GM19023 (cell line): ENCODE results near the gene CCT3.

Experiments used
- ATAC-seq: cut with Tn5 transposase; IDR thresholded peaks from one replicate; pipeline ENCODE4 v1.9.1; 2021; ENCODE audit warnings: mild to moderate bottlenecking, moderate library complexity; ENCODE audit not compliant: unreplicated experiment

Gene CCT3

DNA sequence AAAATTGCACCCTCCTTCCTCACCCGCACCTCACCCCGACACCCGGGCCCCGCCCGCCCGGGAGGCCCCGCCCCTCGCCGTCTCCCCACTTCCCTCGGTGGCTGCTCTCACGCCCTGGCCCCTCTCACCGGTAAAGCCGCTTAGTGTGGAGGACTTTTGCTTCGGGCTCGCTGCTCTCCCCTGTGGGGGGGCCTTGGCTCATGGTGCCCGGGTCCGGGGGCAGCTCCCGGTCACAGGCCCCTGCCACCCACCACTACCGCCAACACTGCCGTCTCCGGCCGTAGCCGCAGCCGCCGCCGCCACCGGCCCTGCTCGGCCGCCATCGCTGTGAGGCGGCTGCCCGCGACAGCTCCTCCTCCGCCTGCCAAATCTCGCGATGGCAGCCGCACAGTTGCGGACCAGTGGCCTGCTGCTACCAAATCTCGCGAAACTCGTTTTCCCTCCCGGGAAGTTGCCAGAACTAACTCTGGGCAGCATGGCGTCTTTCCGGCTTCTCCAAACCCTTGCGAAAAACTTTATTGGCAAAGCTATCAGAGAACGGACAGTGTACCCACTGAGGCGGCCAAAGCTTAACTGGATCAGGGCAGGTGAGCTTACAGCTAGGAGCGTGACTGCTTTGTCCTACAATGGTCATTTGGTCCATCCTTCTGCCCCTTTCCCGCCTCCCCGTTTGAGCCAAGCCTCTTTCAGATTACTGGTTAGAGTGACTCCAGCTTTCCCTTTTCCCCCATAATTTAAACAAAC is 55.4 kb downstream of the CCT3 start, which contains the start of gene SMG5:
Gene SMG5 (minus strand): TSS at position 347 of the 744 bp plus-strand sequence. CDS start 145 bp downstream, at position 202.
- ATAC-seq: peak; percentile 87

DNA sequence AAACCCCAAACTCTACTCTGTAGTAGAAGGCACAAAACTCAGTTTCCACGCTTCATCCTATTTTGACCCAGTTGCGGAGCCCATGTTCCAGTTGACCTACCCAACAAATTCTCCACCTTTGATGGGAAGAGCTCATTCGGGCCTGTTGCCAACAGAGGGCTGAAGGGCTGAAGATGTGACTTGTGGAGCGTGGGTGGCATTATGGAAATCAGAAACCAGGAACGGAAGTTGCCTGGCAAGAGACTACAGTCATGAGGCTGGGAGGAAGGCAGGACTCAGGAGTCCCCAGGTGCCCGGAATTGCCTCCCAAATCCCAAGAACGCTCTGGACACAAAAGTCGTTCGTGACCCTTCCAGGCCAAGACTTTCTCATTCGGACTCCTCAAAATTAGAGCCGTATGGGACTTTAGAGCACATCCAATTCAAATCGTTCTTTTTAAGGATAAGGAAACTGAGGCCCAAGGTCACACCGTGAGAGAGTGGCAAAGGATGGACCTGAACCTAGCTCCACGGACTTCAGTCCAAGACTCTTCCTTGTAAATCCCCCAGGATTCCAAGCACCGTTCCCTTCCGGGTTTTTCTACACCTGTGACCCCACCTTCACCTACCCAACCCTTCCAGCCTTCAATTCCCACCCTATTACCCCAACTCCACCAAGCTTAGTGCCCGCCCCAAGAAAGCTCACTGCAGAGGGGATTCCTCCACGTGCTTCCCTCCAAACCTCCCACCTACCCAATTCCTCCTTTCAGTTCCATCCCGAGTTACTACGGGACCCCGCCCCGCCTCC is 56.2 kb downstream of the CCT3 start:
- peak; percentile 5 for ATAC-seq

DNA sequence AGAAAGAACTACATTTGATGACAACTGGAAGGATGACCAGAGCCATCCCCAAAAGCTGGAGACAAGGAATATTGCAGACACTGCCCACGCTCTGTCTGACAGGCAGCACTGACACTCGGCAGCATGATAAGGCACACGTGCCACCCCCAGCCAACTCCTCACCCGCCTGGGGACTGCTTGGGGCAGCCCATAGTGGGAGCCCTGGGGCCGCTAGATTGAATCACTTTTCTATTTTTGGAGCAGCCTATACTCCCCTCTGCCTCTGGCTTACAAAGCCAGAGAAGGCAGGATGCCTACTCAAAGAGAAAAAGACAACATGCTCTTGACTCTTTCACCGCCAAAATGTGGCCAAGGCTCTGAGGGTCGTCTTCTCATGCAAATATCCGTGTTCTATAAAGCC is 56.8 kb downstream of the CCT3 start:
- ATAC-seq: no peak

DNA sequence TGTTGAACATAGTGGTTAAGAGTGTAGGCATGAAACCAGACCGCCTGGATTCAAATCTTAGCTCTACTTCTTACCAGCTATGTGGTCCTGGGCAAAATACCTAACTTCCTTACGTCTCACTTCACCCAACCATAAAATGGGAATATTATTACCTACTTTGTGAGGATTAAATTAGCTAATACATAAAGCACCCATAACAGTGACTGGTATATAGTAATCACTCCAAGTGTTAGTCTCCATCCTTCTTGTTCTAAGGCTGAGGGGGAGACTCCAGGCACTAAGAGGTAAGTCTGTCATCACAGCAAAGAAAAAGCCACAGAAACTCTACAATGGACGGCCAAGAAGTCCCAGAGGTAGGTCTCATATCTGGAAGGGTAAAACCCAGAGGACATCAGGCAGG is 58.3 kb downstream of the CCT3 start:
- ATAC-seq: no peak

DNA sequence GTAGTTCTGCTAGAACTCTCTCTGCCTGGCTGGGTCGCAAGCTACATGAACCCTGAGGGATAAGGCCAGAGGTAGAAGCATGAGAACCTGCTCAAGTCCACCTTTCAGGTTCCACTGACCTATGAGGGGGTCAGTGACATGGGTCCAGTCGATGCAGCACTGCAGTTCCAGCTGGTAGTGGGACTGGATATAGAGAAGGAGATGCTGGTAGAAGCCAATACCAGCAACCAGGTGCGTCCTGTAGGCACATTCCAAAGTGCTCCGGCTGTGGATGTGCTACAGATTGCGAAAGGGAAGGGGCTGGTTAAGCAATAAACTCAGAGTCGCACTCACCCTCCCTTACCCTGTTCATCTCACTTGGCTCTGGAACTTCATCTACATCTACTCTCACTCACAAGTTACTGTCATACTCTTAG is 61.1 kb downstream of the CCT3 start:
- ATAC-seq: no peak

DNA sequence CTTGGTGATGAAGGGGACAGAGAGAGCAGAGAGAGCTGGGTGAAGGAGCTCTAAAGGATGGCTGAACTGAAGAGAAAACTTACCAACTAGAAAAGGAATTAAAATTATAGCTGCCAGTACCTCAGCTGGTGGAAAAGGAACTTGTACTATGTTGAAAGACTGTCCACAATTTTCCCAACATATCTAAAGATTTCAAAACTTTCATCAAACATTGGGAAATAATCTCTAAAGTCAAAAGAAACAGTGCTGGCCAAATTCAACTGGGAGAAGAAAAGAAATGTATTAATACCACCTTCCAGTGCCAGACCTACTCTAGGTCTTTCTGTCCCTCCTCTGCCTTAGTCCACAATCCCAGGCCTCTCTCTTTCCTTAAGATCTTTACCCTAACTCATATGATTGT is 61.6 kb downstream of the CCT3 start:
- no peak for ATAC-seq

DNA sequence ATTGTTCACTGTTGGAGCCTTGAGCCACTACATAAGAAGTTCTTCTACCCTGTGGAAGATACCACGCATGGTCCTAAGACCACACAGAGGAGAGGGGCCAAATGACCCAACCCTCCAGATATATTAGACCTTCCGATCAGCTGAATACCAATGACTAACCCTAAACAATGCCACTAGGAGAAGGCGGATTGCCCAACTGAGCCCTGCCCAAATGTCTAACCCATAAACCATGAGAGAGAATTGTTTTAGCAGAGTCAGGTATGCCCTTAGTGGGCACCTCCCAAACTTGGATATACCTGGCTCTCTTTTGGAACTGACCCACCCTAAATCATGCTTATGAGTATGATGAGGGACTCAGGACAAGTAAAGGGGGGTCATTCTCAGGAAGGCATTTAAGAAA is 67.8 kb downstream of the CCT3 start:
- ATAC-seq: no peak

DNA sequence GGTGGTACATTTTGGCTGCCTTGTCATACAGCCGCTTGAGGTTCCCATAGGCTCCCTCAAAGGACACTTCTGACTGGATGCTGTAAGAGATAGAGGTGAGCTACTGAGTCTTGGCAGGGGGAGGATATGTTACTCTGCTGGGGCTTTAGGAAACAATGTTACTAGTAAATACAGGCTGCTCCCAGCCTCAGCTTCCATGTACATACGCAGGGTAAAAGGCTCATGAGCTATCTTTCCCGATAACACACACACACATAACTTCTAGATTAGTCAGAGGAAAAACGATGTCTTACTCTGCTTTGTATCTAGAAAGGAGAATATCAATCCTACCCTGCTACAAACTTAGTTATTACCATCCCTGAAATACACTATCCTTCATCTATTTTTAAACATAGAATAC is 69.8 kb downstream of the CCT3 start:
- no peak for ATAC-seq

DNA sequence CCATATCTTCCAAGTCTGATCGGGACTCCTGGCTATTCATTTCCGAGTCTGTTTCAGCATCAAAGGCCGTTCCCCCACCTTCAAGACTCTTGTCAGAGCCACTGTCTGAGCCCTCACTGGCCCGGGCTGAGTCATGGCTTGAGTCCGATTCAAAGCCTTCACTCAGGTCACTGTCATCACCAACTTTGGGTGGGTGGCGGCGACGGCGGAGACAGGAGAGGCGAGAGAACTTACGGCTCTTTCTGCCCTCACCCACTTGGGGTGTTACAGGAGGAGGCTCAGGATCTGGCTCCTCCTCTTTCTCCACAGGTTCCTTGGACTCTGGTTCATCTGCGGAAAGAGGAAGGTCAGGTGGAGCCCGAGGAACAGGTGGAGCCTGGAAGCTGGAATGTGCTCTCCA is 72.0 kb downstream of the CCT3 start:
- ATAC-seq: no peak

DNA sequence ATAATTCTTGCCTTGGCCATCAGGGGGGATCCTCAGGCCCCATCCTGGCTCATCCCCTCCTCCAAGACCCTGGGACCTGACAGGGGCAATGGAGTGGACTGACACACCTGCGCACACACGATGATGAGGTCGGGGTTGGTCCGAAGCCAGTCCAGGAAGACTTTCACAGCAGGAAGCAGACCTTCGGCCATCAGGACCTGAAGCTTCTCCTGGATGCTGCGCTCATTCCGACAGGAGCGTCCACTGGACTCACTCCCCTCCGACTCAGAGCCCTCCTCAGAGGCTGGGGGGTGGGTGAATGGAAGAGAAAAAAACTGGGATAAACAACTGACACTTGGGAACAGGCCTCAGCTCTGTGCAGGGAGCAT is 74.8 kb downstream of the CCT3 start:
- ATAC-seq: no peak

DNA sequence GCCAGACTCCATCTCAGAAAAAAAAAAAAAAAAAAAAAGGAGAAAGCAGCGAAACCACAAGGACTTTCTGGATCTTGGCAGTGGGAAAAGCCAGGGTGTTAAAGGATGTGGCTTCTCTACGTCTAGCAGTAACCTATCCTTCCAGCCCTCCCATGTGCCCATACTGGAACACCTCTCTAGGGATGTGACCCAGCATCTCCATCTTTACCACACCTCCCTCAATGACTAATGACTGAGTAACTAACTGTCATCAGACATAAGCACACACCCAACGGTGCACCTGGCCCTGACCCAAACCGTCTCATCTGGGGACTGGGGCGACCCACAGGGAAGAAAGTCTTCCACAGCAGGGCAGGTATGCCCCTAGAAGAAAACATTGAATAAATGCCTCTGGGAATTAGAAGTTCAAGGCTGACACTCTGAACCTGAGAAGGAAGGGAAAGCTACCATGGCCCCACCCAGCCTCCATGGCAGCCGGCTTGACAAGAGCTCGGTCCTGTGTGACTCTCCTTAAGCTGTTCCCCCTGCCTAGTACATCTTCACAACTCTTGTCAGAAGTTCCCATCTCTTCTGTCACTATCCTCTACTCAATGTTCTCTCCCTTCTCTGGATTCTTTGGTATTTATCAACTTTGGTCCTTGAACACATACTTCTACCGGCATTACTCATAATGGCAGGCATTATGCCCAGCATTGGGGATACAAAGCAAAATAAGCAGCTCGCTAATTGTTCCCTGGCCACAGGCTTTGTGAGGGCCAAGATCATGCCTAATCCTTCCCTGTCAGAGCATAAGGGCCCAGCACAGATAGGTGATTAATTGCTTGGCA is 75.4 kb downstream of the CCT3 start:
- ATAC-seq: no peak

DNA sequence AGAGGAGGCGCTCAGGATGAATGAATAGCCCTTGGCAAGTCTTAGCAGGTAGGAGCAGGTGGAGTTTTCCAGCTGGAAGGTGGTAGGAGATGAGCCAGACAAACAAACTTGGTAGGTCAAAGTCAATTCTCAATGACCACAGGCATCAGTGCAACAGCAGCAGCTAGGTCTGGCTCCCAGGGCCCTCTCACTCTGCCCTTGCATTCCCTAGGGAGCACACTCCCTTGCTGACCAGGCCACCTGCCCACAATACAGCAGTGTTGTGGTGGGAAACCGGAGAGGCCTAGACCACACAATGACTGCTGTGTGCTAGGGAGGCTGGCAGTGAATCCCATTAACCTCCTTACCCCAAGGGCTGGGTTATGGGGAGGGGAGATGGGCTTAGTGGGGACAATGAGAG is 77.2 kb downstream of the CCT3 start:
- no peak for ATAC-seq

DNA sequence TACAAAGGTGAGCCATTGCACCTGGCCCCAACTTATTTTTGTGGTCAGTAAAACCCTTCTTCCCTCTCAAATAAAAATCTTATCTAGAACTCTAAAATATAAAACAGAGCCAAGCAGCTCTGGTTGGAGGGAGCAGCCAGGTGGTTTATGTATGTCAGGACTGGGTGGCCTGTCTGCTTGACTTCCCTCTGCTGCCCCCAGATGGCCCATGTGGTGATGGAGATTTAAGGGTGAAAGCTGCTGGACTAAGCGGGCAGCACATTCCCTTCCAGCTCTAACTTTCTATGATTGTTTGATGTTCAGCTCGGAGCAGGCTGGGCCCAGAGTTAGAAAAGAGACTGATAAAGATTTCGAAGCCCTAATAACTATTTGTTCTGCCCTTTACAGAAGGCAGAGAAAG is 78.3 kb downstream of the CCT3 start:
- no peak for ATAC-seq
